Measurements from ENCODE around the gene NEK10.

DNA sequence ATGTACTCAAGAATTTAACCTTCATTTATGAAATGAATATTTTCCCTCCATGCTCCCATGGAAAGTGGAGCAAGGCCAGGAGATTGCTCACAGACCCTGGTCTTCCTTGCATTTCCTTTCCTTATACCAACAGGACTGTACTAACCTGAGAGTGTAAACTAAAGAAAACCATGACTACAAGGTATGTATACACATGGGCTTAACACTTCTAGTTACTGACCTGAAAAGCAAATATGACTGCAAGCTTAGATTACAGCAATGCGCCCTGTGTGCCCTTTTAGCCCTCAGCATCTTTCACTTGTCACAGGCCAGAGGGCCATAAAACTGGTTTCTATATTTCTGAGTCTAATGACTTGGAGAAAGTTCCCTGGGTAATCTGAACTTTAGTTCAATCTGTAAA, 52.1 kb downstream of the NEK10 start:
- TF ChIP-seq EZH2 (IDR thresholded peaks at IDR 0.05; ENCODE audit: borderline replicate concordance, low read depth, low read length, severe bottlenecking) (no peak), CTCF (IDR thresholded peaks at IDR 0.05; ENCODE audit: extremely low read depth in 1 of 2, insufficient read depth in 1 of 2, low read depth in 1 of 2, low read length in 2 of 2) (no peak), POLR2AphosphoS5 (IDR thresholded peaks at IDR 0.05; ENCODE audit: insufficient read depth, low read depth, low read length) (no peak), POLR2A (IDR thresholded peaks at IDR 0.05; ENCODE audit: low read depth, low read length) (no peak), MAX (IDR thresholded peaks at IDR 0.05; ENCODE audit: insufficient read depth, insufficient read length) (no peak)
